ENCODE measurements around the gene BTG4. TPM values are rescaled to one million over a fixed set of nuclear protein-coding genes. Genes with fewer than 3 reads are reported as not detected.

BTG4 gene
- total and polyA plus RNA-seq, 2 experiments from 2014 or later = 0.33 TPM; not detected in 1

DNA sequence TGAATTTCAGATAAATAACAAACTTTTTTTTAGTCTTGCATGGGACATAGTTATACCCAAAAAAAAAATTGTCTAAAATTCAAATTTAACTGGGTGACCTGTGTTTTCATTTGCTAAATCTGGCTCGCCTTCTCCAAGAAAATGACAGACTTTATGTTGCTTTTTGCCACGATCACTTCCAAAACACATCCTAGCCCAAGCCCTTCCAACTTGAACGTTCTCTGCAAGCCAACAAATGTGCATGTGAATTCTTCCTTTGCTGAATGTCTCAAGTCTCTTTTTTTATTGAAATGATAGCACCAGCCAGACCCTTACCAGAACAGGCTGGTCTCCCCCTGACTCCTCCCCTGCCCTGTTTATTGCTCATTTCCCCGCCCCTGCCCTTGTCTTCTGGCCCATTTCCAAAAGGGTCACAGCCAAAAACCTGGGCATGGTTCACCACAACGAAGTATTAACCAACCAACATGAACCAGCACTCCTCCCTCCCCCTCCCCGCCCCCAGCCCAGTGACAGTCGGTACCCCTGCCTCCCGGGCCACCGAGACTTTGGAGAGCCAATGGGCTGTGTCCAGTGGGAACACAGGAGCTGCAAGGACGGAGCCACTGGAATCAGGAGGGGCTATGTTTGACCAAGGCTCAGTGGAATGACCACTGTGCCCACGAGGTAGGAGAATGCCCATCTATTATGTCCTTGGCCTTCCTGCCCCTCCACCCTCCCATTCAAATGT is 63.2 kb downstream of the BTG4 start:
- H3K9me2 ChIP-seq (ENCODE audit: insufficient read depth) = no peaks in the 10 kb centered on the region
- no peak overlapping the region for H3K4me2 ChIP-seq (ENCODE audit: unreplicated experiment)
- no peaks in the 10 kb centered on the region for H3K36me3 ChIP-seq (ENCODE audit: low read depth)
- no peaks in the 10 kb centered on the region for H4K20me1 ChIP-seq (ENCODE audit: insufficient read depth)
- no peak overlapping the region for H3K4me3 ChIP-seq
- peaks cover 6% of the 10 kb centered on the region; the same call in 1 of the 2 replicates for H3K4me1 ChIP-seq (ENCODE audit: insufficient read depth)
- no peaks in the 10 kb centered on the region for H3K9me3 ChIP-seq (ENCODE audit: low read depth)
- no peak overlapping the region for H3K27ac ChIP-seq
- H3K9ac ChIP-seq = no peak overlapping the region
- H3K79me2 ChIP-seq (ENCODE audit: insufficient read depth) = no peaks in the 10 kb centered on the region
- H3K27me3 ChIP-seq (replicated peaks; ENCODE audit: insufficient read depth) = no peaks in the 10 kb centered on the region
- no peaks in the 10 kb centered on the region for H3F3A ChIP-seq (ENCODE audit: insufficient read depth)
- TF ChIP-seq EZH2phosphoT487 (IDR thresholded peaks at IDR 0.05; ENCODE audit: insufficient read depth, low read depth) (no peak), EZH2 (IDR thresholded peaks at IDR 0.05; ENCODE audit: insufficient read depth, poor library complexity, severe bottlenecking) (no peak)
- in situ Hi-C loops (cut with MboI) = loop anchor here (25.0 kb wide), 2 partner anchors 737 to 987 kb away; partner anchors contain the start of gene ARHGAP20
- no peak overlapping the region for H2AFZ ChIP-seq
- 48 to 53% methylated on average over 10 to 11 of the region's 11 CpGs for WGBS, 2 experiments (ENCODE audit: low coverage in 1 of 2, low lambda C conversion rate in 2 of 2, missing lambda C conversion rate in 2 of 2)
- DNase-seq = no peak

DNA sequence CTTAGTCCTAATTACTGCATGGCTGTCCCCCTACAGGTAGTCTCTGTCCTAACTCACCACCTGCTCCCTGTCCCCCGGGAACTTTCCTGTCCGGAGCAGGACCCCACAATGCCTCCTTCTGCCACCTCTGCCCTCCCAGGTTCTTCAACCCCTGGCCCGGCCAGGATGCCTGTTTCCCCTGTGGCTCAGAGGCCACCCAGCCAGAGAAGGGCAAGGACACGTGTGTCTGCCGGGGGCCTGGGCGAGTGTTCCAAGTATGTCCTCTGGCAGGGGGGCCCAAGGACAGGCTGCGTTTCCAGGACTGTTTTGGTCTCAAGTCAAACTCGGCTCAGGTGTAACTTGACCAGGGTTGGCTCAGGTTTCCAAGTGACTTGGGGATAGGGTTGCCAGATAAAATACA is 63.8 kb downstream of the BTG4 start:
- Histone ChIP-seq H3K27me3 (replicated peaks; ENCODE audit: insufficient read depth) (no peaks in the 10 kb centered on the region), H3K9me3 (ENCODE audit: low read depth) (no peaks in the 10 kb centered on the region), H3K4me2 (ENCODE audit: unreplicated experiment) (no peak overlapping the region), H3K79me2 (ENCODE audit: insufficient read depth) (no peaks in the 10 kb centered on the region), H4K20me1 (ENCODE audit: insufficient read depth) (no peaks in the 10 kb centered on the region), H3K9ac (no peak overlapping the region), H3K4me3 (no peak overlapping the region), H3K27ac (no peak overlapping the region), H3F3A (ENCODE audit: insufficient read depth) (no peaks in the 10 kb centered on the region), H2AFZ (no peak overlapping the region), H3K9me2 (ENCODE audit: insufficient read depth) (no peaks in the 10 kb centered on the region), H3K36me3 (ENCODE audit: low read depth) (no peaks in the 10 kb centered on the region), H3K4me1 (ENCODE audit: insufficient read depth) (peaks cover 6% of the 10 kb centered on the region; the same call in 1 of the 2 replicates)
- WGBS, 2 experiments (ENCODE audit: low coverage in 1 of 2, low lambda C conversion rate in 2 of 2, missing lambda C conversion rate in 2 of 2) = 72% methylated on average over 8 of the region's 8 CpGs
- TF ChIP-seq EZH2 (IDR thresholded peaks at IDR 0.05; ENCODE audit: insufficient read depth, poor library complexity, severe bottlenecking) (no peak), EZH2phosphoT487 (IDR thresholded peaks at IDR 0.05; ENCODE audit: insufficient read depth, low read depth) (no peak)
- no peak for DNase-seq
- in situ Hi-C loops (cut with MboI) = loop anchor here (25.0 kb wide), 2 partner anchors 736 to 986 kb away; partner anchors contain the start of gene ARHGAP20

DNA sequence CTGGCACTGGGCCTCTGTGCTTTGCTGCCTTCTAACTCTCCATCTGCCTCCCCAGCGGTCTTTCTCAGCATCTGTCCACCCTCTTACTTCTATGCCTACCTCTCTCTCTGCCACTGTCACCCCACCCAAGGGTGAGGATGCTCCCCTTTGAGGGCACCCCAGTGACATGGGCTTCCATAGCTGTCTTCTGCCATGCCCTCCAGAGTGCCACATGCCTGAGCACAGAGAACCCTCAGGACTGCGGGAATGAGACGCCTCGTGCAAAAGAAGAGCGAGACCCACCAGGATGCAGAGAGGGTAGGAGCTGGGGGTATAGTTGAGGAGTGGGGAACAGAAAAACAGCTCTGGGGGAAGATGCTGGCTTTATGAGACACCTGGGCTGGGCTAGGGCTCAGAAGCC is 64.3 kb downstream of the BTG4 start:
- Histone ChIP-seq H3K4me1 (ENCODE audit: insufficient read depth) (peaks cover 6% of the 10 kb centered on the region; the same call in 1 of the 2 replicates), H2AFZ (no peak overlapping the region), H3F3A (ENCODE audit: insufficient read depth) (no peaks in the 10 kb centered on the region), H3K79me2 (ENCODE audit: insufficient read depth) (no peaks in the 10 kb centered on the region), H3K9ac (no peak overlapping the region), H3K27me3 (replicated peaks; ENCODE audit: insufficient read depth) (no peaks in the 10 kb centered on the region), H4K20me1 (ENCODE audit: insufficient read depth) (no peaks in the 10 kb centered on the region), H3K9me3 (ENCODE audit: low read depth) (no peaks in the 10 kb centered on the region), H3K4me3 (no peak overlapping the region), H3K9me2 (ENCODE audit: insufficient read depth) (no peaks in the 10 kb centered on the region), H3K27ac (no peak overlapping the region), H3K4me2 (ENCODE audit: unreplicated experiment) (no peak overlapping the region), H3K36me3 (ENCODE audit: low read depth) (no peaks in the 10 kb centered on the region)
- TF ChIP-seq EZH2 (IDR thresholded peaks at IDR 0.05; ENCODE audit: insufficient read depth, poor library complexity, severe bottlenecking) = no peak
- no peak for TF ChIP-seq EZH2phosphoT487 (IDR thresholded peaks at IDR 0.05; ENCODE audit: insufficient read depth, low read depth)
- WGBS, 2 experiments (ENCODE audit: low coverage in 1 of 2, low lambda C conversion rate in 2 of 2, missing lambda C conversion rate in 2 of 2) = 92 to 93% methylated on average over 5 of the region's 5 CpGs
- no peak for DNase-seq
- in situ Hi-C loops (cut with MboI) = loop anchor here (25.0 kb wide), 2 partner anchors 736 to 986 kb away; partner anchors contain the start of gene ARHGAP20

DNA sequence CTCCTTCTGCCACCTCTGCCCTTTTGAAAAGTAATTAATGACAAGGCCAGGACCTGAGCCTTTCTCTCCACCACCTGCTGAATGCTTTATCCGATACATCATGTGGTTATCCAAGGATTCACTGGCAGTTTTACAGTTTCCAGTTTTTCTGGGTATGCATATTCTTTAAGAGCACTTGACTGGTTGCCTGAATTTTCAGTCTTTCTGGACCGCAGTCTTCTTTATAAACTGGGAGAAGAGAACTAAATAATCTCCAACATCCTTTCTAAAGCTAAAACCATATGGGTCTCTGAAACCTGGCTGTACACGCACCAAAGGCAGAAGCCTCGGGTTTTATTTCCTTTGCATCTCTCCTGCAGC is 65.1 kb downstream of the BTG4 start:
- no peak for DNase-seq
- H3K9me3 ChIP-seq (ENCODE audit: low read depth) = no peaks in the 10 kb centered on the region
- H3K4me2 ChIP-seq (ENCODE audit: unreplicated experiment) = no peak overlapping the region
- H3K27me3 ChIP-seq (replicated peaks; ENCODE audit: insufficient read depth) = no peaks in the 10 kb centered on the region
- no peak for TF ChIP-seq EZH2 (IDR thresholded peaks at IDR 0.05; ENCODE audit: insufficient read depth, poor library complexity, severe bottlenecking)
- no peak for TF ChIP-seq EZH2phosphoT487 (IDR thresholded peaks at IDR 0.05; ENCODE audit: insufficient read depth, low read depth)
- H3K9ac ChIP-seq = no peak overlapping the region
- no peaks in the 10 kb centered on the region for H4K20me1 ChIP-seq (ENCODE audit: insufficient read depth)
- no peaks in the 10 kb centered on the region for H3K36me3 ChIP-seq (ENCODE audit: low read depth)
- in situ Hi-C loops (cut with MboI) = loop anchor here (25.0 kb wide), 2 partner anchors 735 to 985 kb away; partner anchors contain the start of gene ARHGAP20
- H3K4me1 ChIP-seq (ENCODE audit: insufficient read depth) = 0 out of 2 replicates have a peak, but pooled peaks cover 3% of the 10 kb centered on the region
- no peak overlapping the region for H2AFZ ChIP-seq
- 51 to 56% methylated on average over 4 of the region's 4 CpGs for WGBS, 2 experiments (ENCODE audit: low coverage in 1 of 2, low lambda C conversion rate in 2 of 2, missing lambda C conversion rate in 2 of 2)
- no peak overlapping the region for H3K27ac ChIP-seq
- H3F3A ChIP-seq (ENCODE audit: insufficient read depth) = no peaks in the 10 kb centered on the region
- H3K9me2 ChIP-seq (ENCODE audit: insufficient read depth) = no peaks in the 10 kb centered on the region
- no peaks in the 10 kb centered on the region for H3K79me2 ChIP-seq (ENCODE audit: insufficient read depth)
- no peak overlapping the region for H3K4me3 ChIP-seq

Data from GM23248 (cell line).